ENCODE measurements around the gene HDHD2. TPM values are rescaled to one million over a fixed set of nuclear protein-coding genes. Genes with fewer than 3 reads are reported as not detected.

The HDHD2 gene
- total and polyA plus RNA-seq, 2 of the 13 experiments (the other 11 are each of a cell fraction or from before 2014, with no cell fraction given), result 10.2 to 34.7 TPM

DNA sequence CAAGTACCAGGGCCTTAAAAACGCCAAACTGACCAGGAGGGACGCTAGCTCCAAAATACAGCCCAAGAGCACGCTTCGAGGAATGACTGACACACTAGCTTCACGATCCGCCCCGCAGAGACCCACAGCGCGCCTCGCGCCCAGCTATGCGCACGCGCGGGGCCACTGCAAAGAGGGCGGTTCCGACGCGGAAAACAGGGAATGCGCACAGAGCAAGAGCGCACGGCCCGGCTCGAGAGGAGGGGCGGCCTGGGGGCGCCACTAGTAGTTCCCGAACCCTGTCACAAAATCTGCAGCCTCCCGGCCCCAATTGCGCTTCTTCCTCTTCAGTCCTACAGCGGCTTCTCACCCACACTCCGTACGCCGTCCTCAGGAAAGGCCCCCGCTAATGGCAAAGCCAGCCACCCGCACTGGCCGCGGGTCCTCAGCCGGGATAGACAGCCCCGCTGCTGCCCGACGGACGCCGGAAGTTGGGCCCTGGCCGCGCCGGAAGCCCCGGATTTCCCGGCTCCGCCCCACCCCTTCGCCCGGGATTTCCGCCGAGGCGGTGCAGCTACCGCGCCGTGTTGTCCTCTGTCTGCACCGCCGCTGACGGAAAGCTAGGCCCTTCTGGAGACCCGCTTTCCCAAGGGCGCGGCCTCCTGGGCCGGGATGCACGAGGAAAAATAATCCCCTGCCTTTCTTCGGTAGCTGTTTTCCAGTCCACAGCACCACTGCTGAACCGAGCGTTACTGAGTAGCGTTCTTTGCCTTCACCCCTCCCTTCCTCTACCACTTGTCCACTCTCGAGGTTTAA is at the start of gene HDHD2 (continued):
- TF ChIP-seq MAFF (IDR thresholded peaks at IDR 0.05; ENCODE audit: low read depth, low read length) (no peak), ZNF839 (CRISPR knock-in tag; IDR thresholded peaks at IDR 0.05; ENCODE audit: borderline replicate concordance) (no peak), SKI (IDR thresholded peaks at IDR 0.05; ENCODE audit: partially characterized antibody) (no peak), KDM5A (IDR thresholded peaks at IDR 0.05; ENCODE audit: borderline replicate concordance, low read length) (no peak; the same call in 1 of the 2 replicates), ZNF780A (CRISPR knock-in tag; IDR thresholded peaks at IDR 0.05) (no peak; the same call in 1 of the 2 replicates), SIX4 (CRISPR knock-in tag; IDR thresholded peaks at IDR 0.05) (no peak), HNF4A (CRISPR knock-in tag; IDR thresholded peaks at IDR 0.05) (no peak), SIN3B (IDR thresholded peaks at IDR 0.05; ENCODE audit: low read length) (no peak; the same call in 1 of the 2 replicates), MTA1 (CRISPR knock-in tag; IDR thresholded peaks at IDR 0.05; ENCODE audit: borderline replicate concordance) (peak; percentile 59), SMARCE1 (IDR thresholded peaks at IDR 0.05; ENCODE audit: borderline replicate concordance) (no peak), NR1H2 (CRISPR knock-in tag; IDR thresholded peaks at IDR 0.05; ENCODE audit: borderline replicate concordance, low read depth) (peak; percentile 50; the same call in 1 of the 2 replicates)
- TF ChIP-seq, protein P1, sequence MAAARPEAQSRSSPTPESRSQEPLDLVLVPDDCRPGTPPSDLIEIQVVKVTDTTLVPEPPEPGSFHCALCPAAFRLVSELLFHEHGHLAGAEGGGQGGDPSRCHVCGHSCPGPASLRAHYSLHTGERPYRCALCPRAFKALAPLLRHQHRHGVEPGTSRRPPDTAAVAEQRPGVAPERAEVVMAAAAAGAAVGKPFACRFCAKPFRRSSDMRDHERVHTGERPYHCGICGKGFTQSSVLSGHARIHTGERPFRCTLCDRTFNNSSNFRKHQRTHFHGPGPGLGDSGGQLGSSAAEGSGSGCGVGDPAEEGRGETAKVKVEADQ (CRISPR knock-in tag; IDR thresholded peaks at IDR 0.05; ENCODE audit: borderline replicate concordance), result peak; percentile 55; the same call in 1 of the 2 replicates
- TF ChIP-seq, protein P2, sequence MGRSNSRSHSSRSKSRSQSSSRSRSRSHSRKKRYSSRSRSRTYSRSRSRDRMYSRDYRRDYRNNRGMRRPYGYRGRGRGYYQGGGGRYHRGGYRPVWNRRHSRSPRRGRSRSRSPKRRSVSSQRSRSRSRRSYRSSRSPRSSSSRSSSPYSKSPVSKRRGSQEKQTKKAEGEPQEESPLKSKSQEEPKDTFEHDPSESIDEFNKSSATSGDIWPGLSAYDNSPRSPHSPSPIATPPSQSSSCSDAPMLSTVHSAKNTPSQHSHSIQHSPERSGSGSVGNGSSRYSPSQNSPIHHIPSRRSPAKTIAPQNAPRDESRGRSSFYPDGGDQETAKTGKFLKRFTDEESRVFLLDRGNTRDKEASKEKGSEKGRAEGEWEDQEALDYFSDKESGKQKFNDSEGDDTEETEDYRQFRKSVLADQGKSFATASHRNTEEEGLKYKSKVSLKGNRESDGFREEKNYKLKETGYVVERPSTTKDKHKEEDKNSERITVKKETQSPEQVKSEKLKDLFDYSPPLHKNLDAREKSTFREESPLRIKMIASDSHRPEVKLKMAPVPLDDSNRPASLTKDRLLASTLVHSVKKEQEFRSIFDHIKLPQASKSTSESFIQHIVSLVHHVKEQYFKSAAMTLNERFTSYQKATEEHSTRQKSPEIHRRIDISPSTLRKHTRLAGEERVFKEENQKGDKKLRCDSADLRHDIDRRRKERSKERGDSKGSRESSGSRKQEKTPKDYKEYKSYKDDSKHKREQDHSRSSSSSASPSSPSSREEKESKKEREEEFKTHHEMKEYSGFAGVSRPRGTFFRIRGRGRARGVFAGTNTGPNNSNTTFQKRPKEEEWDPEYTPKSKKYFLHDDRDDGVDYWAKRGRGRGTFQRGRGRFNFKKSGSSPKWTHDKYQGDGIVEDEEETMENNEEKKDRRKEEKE (IDR thresholded peaks at IDR 0.05), result no peak
- TF ChIP-seq, protein P3, sequence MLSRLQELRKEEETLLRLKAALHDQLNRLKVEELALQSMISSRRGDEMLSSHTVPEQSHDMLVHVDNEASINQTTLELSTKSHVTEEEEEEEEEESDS (CRISPR knock-in tag; IDR thresholded peaks at IDR 0.05; ENCODE audit: borderline replicate concordance), result 0 out of 2 replicates have a peak, but pooled peaks have one; percentile 22
- TF ChIP-seq, protein P4, sequence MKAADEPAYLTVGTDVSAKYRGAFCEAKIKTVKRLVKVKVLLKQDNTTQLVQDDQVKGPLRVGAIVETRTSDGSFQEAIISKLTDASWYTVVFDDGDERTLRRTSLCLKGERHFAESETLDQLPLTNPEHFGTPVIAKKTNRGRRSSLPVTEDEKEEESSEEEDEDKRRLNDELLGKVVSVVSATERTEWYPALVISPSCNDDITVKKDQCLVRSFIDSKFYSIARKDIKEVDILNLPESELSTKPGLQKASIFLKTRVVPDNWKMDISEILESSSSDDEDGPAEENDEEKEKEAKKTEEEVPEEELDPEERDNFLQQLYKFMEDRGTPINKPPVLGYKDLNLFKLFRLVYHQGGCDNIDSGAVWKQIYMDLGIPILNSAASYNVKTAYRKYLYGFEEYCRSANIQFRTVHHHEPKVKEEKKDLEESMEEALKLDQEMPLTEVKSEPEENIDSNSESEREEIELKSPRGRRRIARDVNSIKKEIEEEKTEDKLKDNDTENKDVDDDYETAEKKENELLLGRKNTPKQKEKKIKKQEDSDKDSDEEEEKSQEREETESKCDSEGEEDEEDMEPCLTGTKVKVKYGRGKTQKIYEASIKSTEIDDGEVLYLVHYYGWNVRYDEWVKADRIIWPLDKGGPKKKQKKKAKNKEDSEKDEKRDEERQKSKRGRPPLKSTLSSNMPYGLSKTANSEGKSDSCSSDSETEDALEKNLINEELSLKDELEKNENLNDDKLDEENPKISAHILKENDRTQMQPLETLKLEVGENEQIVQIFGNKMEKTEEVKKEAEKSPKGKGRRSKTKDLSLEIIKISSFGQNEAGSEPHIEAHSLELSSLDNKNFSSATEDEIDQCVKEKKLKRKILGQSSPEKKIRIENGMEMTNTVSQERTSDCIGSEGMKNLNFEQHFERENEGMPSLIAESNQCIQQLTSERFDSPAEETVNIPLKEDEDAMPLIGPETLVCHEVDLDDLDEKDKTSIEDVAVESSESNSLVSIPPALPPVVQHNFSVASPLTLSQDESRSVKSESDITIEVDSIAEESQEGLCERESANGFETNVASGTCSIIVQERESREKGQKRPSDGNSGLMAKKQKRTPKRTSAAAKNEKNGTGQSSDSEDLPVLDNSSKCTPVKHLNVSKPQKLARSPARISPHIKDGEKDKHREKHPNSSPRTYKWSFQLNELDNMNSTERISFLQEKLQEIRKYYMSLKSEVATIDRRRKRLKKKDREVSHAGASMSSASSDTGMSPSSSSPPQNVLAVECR (CRISPR knock-in tag; IDR thresholded peaks at IDR 0.05; ENCODE audit: borderline replicate concordance), result peak; percentile 83
- TF ChIP-seq, protein P5, sequence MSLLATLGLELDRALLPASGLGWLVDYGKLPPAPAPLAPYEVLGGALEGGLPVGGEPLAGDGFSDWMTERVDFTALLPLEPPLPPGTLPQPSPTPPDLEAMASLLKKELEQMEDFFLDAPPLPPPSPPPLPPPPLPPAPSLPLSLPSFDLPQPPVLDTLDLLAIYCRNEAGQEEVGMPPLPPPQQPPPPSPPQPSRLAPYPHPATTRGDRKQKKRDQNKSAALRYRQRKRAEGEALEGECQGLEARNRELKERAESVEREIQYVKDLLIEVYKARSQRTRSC (CRISPR knock-in tag; IDR thresholded peaks at IDR 0.05; ENCODE audit: low read depth), result peak; percentile 30; the same call in 1 of the 2 replicates
- TF ChIP-seq, protein P6, sequence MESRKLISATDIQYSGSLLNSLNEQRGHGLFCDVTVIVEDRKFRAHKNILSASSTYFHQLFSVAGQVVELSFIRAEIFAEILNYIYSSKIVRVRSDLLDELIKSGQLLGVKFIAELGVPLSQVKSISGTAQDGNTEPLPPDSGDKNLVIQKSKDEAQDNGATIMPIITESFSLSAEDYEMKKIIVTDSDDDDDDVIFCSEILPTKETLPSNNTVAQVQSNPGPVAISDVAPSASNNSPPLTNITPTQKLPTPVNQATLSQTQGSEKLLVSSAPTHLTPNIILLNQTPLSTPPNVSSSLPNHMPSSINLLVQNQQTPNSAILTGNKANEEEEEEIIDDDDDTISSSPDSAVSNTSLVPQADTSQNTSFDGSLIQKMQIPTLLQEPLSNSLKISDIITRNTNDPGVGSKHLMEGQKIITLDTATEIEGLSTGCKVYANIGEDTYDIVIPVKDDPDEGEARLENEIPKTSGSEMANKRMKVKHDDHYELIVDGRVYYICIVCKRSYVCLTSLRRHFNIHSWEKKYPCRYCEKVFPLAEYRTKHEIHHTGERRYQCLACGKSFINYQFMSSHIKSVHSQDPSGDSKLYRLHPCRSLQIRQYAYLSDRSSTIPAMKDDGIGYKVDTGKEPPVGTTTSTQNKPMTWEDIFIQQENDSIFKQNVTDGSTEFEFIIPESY (CRISPR knock-in tag; IDR thresholded peaks at IDR 0.05), result peak; percentile 11; the same call in 1 of the 2 replicates
